Gastroesophageal sphincter (tissue), 3 donors: Measurements from ENCODE around the gene BRD3.

Experiments used
- CTCF ChIP-seq, 4 experiments: fragments of 200-600 bp in 2 of 4; fragments of 450-650 bp in 2 of 4; sonication (generic) in 1 of 4; IDR thresholded peaks; one replicate each; pipeline ENCODE4 v1.5.1; 2017 to 2019; ENCODE audit warnings: antibody characterized with exemption in 4 of 4, mild to moderate bottlenecking in 2 of 4, moderate library complexity in 2 of 4
- POLR2A ChIP-seq, 2 donors: fragments of 450-650 bp; IDR thresholded peaks; one replicate each; pipeline ENCODE4 v1.6.1; 2017; ENCODE audit warnings: antibody characterized with exemption in 2 of 2, mild to moderate bottlenecking in 2 of 2, moderate library complexity in 1 of 2
- POLR2AphosphoS5 ChIP-seq: sonication (generic); formaldehyde crosslinking; IDR thresholded peaks from one replicate; pipeline ENCODE4 v1.6.1; 2017; ENCODE audit warnings: antibody characterized with exemption

GRCh38 chr9:133981589-133981957, 86.3 kb downstream of the BRD3 start:
- TF ChIP-seq CTCF (IDR thresholded peaks at IDR 0.05) (no peak), POLR2A (IDR thresholded peaks at IDR 0.05) (no peak), POLR2AphosphoS5 (no peak)
